Esophagus muscularis mucosa (tissue), 4 donors: Measurements from ENCODE around the gene ITPR2. TPM values are rescaled to one million over a fixed set of nuclear protein-coding genes. Genes with fewer than 3 reads are reported as not detected.
"Not testable (repeated sequence)": the region's sequence is repeated elsewhere in the genome, so short reads cannot be mapped to it uniquely, and the experiment has no call there.

Source experiments
- DNase-seq: peaks from one replicate; pipeline ENCODE4 v3.0.0-alpha.2; 2017; ENCODE audit errors: extremely low spot score
- H3K27ac ChIP-seq, 4 donors: fragments of 200-600 bp; sonication (generic); replicated peaks in 1 of 4; 1 replicate in 3 of 4; 2 replicates in 1 of 4; pipeline ENCODE4 v1.5.1; 2016 to 2019; ENCODE audit warnings: mild to moderate bottlenecking in 1 of 4
- H3K27me3 ChIP-seq, 4 donors: fragments of 200-600 bp; sonication (generic); one replicate each; pipeline versions ENCODE4 v1.5.1 to v1.6.0; 2016 to 2019
- H3K36me3 ChIP-seq, 4 donors: fragments of 200-600 bp; sonication (generic); one replicate each; pipeline ENCODE4 v1.5.1; 2016 to 2019
- H3K4me1 ChIP-seq, 4 donors: fragments of 200-600 bp; sonication (generic); one replicate each; pipeline ENCODE4 v1.5.1; 2016 to 2019
- H3K4me3 ChIP-seq, 4 donors: fragments of 200-600 bp; sonication (generic); 1 replicate in 2 of 4; 2 replicates in 2 of 4; pipeline ENCODE4 v1.5.1; 2016 to 2019; ENCODE audit warnings: mild to moderate bottlenecking in 4 of 4, moderate library complexity in 1 of 4
- H3K9me3 ChIP-seq, 4 donors: fragments of 200-600 bp; sonication (generic); 1 replicate in 3 of 4; 2 replicates in 1 of 4; pipeline ENCODE4 v1.5.1; 2016 to 2019
- EP300 ChIP-seq: sonication (generic); formaldehyde crosslinking; IDR thresholded peaks from one replicate; pipeline ENCODE4 v1.6.1; 2017; ENCODE audit warnings: antibody characterized with exemption
- POLR2A ChIP-seq: fragments of 450-650 bp; IDR thresholded peaks from one replicate; pipeline ENCODE4 v1.6.1; 2017; ENCODE audit warnings: antibody characterized with exemption, moderate library complexity, mild to moderate bottlenecking, low read depth
- POLR2AphosphoS5 ChIP-seq, 2 donors: sonication (generic); formaldehyde crosslinking; IDR thresholded peaks; one replicate each; pipeline ENCODE4 v1.6.1; 2017; ENCODE audit warnings: antibody characterized with exemption in 2 of 2
- WGBS: methylation state at CpG from one replicate; pipeline ENCODE4 v1.1.5; 2018; 5-methylcytosine and 5-hydroxymethylcytosine counted together
- intact Hi-C: fragments of 100-400 bp; cut with DNase I; formaldehyde crosslinking; loops from one replicate; pipeline ENCODE4 v1.15.1; 2023
- total RNA-seq, 4 donors: library from RNA; depleted of rRNA; stranded (reverse); fragments of >200 nt; gene quantifications; one replicate each; pipeline versions ENCODE4 v1.1.0 to v1.2.1, GENCODE V29; 2016
- TF ChIP-seq, protein P1 (sequence below), 3 experiments: fragments of 200-600 bp in 2 of 3; fragments of 450-650 bp in 1 of 3; sonication (generic) in 2 of 3; IDR thresholded peaks; one replicate each; pipeline ENCODE4 v1.5.1; 2017 to 2019; ENCODE audit warnings: antibody characterized with exemption in 3 of 3, mild to moderate bottlenecking in 2 of 3, moderate library complexity in 1 of 3

The ITPR2 gene
- total RNA-seq, 4 donors from 2014 or later, result 23.7 to 26.6 (median 25.4) TPM

- Histone ChIP-seq H3K9me3 (peaks cover 0 to 6% (median 5%) of the 10 kb centered on the region in 4 donors), H3K4me1 (peaks cover 4 to 19% (median 18%) of the 10 kb centered on the region in 4 donors), H3K4me3 (no peak overlapping the region), H3K36me3 (no peaks in the 10 kb centered on the region), H3K27me3 (no peaks in the 10 kb centered on the region), H3K27ac (no peak overlapping the region)
- TF ChIP-seq EP300, result no peak
- TF ChIP-seq POLR2AphosphoS5 (IDR thresholded peaks at IDR 0.05), result no peak
- no peak for TF ChIP-seq POLR2A
- TF ChIP-seq, protein P1, sequence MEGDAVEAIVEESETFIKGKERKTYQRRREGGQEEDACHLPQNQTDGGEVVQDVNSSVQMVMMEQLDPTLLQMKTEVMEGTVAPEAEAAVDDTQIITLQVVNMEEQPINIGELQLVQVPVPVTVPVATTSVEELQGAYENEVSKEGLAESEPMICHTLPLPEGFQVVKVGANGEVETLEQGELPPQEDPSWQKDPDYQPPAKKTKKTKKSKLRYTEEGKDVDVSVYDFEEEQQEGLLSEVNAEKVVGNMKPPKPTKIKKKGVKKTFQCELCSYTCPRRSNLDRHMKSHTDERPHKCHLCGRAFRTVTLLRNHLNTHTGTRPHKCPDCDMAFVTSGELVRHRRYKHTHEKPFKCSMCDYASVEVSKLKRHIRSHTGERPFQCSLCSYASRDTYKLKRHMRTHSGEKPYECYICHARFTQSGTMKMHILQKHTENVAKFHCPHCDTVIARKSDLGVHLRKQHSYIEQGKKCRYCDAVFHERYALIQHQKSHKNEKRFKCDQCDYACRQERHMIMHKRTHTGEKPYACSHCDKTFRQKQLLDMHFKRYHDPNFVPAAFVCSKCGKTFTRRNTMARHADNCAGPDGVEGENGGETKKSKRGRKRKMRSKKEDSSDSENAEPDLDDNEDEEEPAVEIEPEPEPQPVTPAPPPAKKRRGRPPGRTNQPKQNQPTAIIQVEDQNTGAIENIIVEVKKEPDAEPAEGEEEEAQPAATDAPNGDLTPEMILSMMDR (IDR thresholded peaks at IDR 0.05), result no peak
- intact Hi-C loops, result no loop called here
- DNase-seq, result no peak
- 92% methylated on average over 3 of the region's 3 CpGs for WGBS
Observed at GRCh38 chr12:26782372-26783130, 50.4 kb downstream of the ITPR2 start.

GRCh38 chr12:26780656-26781055 lies 52.3 kb downstream of the ITPR2 start:
- H3K4me1 ChIP-seq, DNase-seq, H3K27ac ChIP-seq, H3K36me3 ChIP-seq, H3K27me3 ChIP-seq, H3K4me3 ChIP-seq, intact Hi-C loops: not testable (repeated sequence)
- peaks cover 0 to 20% (median 19%) of the 10 kb centered on the region in 4 donors for H3K9me3 ChIP-seq
- WGBS, result 94% methylated on average over 2 of the region's 2 CpGs

GRCh38 chr12:26778173-26778775 lies 54.7 kb downstream of the ITPR2 start:
- peaks cover 0 to 20% (median 19%) of the 10 kb centered on the region in 4 donors for H3K9me3 ChIP-seq
- intact Hi-C loops, H3K4me1 ChIP-seq, DNase-seq, H3K27me3 ChIP-seq, H3K4me3 ChIP-seq, H3K36me3 ChIP-seq, H3K27ac ChIP-seq: not testable (repeated sequence)
- 91% methylated on average over 5 of the region's 5 CpGs for WGBS

DNA sequence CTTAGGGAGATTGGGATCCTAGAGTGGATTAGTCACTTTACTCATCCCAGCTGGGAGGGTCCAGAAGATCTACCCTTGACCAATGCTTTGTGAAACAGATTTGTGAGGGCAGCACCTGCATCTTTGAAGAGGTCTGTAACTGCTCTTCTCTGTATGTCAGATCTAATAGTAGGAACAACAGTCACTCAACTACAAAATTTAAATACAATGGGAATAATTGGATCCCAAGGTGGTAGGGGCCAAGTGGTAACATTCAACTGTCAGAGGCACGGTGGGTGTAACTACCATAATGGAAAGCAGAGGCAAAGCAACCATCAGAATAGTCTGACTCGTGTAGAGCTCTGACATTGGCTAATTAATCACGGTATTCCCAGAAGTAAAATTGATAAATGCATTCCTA lies 55.8 kb downstream of the ITPR2 start:
- intact Hi-C loops, result no loop called here
- Histone ChIP-seq H3K4me1 (no peaks in the 10 kb centered on the region), H3K9me3 (peaks cover 0 to 20% (median 19%) of the 10 kb centered on the region in 4 donors), H3K27ac (no peak overlapping the region), H3K36me3 (no peaks in the 10 kb centered on the region), H3K27me3 (no peaks in the 10 kb centered on the region), H3K4me3 (no peak overlapping the region)
- no peak for TF ChIP-seq POLR2AphosphoS5 (IDR thresholded peaks at IDR 0.05)
- no peak for TF ChIP-seq POLR2A
- no peak for TF ChIP-seq EP300
- TF ChIP-seq, protein P1 (IDR thresholded peaks at IDR 0.05), result no peak
- 94% methylated on average over 3 of the region's 3 CpGs for WGBS
- no peak for DNase-seq

- H3K27ac ChIP-seq, DNase-seq, H3K27me3 ChIP-seq, H3K4me1 ChIP-seq, intact Hi-C loops, H3K36me3 ChIP-seq, H3K4me3 ChIP-seq: not testable (repeated sequence)
- peaks cover 0 to 20% (median 19%) of the 10 kb centered on the region in 4 donors for H3K9me3 ChIP-seq
- 92% methylated on average over 3 of the region's 3 CpGs for WGBS
Observed at GRCh38 chr12:26775991-26776390, 57.0 kb downstream of the ITPR2 start.

GRCh38 chr12:26773313-26774104 lies 59.5 kb downstream of the ITPR2 start:
- no peak for DNase-seq
- TF ChIP-seq, protein P1 (IDR thresholded peaks at IDR 0.05), result no peak
- TF ChIP-seq POLR2A (no peak), EP300 (no peak), POLR2AphosphoS5 (IDR thresholded peaks at IDR 0.05) (no peak)
- Histone ChIP-seq H3K27me3 (no peaks in the 10 kb centered on the region), H3K4me1 (peaks cover 0 to 6% (median 2%) of the 10 kb centered on the region in 4 donors), H3K36me3 (no peaks in the 10 kb centered on the region), H3K4me3 (no peak overlapping the region), H3K9me3 (peaks cover 0 to 20% (median 19%) of the 10 kb centered on the region in 4 donors), H3K27ac (no peak overlapping the region)
- intact Hi-C loops, result no loop called here
- WGBS, result 87% methylated on average over 3 of the region's 3 CpGs
